ENCODE measurements around the gene PTK6. TPM values are rescaled to one million over a fixed set of nuclear protein-coding genes. Genes with fewer than 3 reads are reported as not detected.

Gene PTK6
- total RNA-seq, 1 donor from 2014 or later = not detected

- DNase-seq = no peak
- intact Hi-C loops (cut with micrococcal nuclease) = no loop called here
- TF ChIP-seq CTCF (IDR thresholded peaks at IDR 0.05; ENCODE audit: borderline replicate concordance) = no peak
- no peak overlapping the region for H3K4me3 ChIP-seq
- peaks cover 56% of the 10 kb centered on the region for H3K36me3 ChIP-seq
- H3K4me1 ChIP-seq = peaks cover 51% of the 10 kb centered on the region
- H3K27ac ChIP-seq (replicated peaks) = no peak overlapping the region
- H3K9me3 ChIP-seq (replicated peaks) = no peaks in the 10 kb centered on the region
- peaks cover 65% of the 10 kb centered on the region for H3K27me3 ChIP-seq (ENCODE audit: low read depth)
Observed at GRCh38 chr20:63492982-63493381, 44.2 kb downstream of the PTK6 start.

GRCh38 chr20:63492518-63492917 is 44.7 kb downstream of the PTK6 start:
- H3K9me3 ChIP-seq (replicated peaks) = no peaks in the 10 kb centered on the region

DNA sequence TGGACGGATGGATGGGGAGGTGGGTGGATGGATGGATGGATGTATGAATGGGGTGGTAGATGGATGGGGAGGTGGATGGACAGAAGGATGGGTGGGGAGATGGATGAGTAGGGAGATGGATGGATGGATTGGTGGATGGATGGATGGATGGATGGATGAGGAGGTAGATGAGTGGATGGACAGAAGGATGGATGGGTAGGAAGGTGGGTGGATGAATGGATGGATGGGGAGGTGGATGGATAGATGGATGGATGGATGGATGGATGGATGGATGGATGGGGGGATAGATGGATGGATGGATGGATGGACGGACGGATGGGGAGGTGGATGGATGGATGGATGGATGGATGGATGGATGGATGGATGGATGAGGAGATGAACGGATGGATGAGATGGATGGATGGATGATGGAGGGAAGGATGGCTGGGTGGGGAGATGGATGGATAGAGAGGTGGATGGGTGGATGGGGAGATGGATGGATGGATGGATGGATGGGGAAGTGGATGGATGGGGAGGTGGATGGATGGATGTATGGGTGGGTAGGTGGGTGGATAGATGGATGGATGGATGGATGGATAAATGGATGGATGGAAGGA is 45.4 kb downstream of the PTK6 start:
- Histone ChIP-seq H3K9me3 (replicated peaks) (no peaks in the 10 kb centered on the region), H3K27ac (replicated peaks) (no peak overlapping the region), H3K4me3 (no peak overlapping the region), H3K36me3 (peaks cover 61% of the 10 kb centered on the region), H3K27me3 (ENCODE audit: low read depth) (peaks cover 62% of the 10 kb centered on the region), H3K4me1 (peaks cover 45% of the 10 kb centered on the region)
- no peak for TF ChIP-seq CTCF (IDR thresholded peaks at IDR 0.05; ENCODE audit: borderline replicate concordance)
- DNase-seq = no peak
- intact Hi-C loops (cut with micrococcal nuclease) = no loop called here

More at GRCh38 chr20:63492518-63492917, 44.7 kb downstream of the PTK6 start:
- H3K27ac ChIP-seq (replicated peaks) = no peak overlapping the region
- peaks cover 47% of the 10 kb centered on the region for H3K4me1 ChIP-seq
- no peak overlapping the region for H3K4me3 ChIP-seq
- peaks cover 60% of the 10 kb centered on the region for H3K36me3 ChIP-seq
- no peak for DNase-seq
- intact Hi-C loops (cut with micrococcal nuclease) = no loop called here
- TF ChIP-seq CTCF (IDR thresholded peaks at IDR 0.05; ENCODE audit: borderline replicate concordance) = no peak
- peaks cover 65% of the 10 kb centered on the region for H3K27me3 ChIP-seq (ENCODE audit: low read depth)

- Histone ChIP-seq H3K36me3 (peaks cover 61% of the 10 kb centered on the region), H3K4me3 (no peak overlapping the region), H3K4me1 (peaks cover 38% of the 10 kb centered on the region), H3K27me3 (ENCODE audit: low read depth) (peaks cover 64% of the 10 kb centered on the region), H3K27ac (replicated peaks) (no peak overlapping the region), H3K9me3 (replicated peaks) (peaks cover 4% of the 10 kb centered on the region)
- DNase-seq = no peak
- intact Hi-C loops (cut with micrococcal nuclease) = no loop called here
- no peak for TF ChIP-seq CTCF (IDR thresholded peaks at IDR 0.05; ENCODE audit: borderline replicate concordance)
Observed at GRCh38 chr20:63491078-63491477, 46.1 kb downstream of the PTK6 start.

DNA sequence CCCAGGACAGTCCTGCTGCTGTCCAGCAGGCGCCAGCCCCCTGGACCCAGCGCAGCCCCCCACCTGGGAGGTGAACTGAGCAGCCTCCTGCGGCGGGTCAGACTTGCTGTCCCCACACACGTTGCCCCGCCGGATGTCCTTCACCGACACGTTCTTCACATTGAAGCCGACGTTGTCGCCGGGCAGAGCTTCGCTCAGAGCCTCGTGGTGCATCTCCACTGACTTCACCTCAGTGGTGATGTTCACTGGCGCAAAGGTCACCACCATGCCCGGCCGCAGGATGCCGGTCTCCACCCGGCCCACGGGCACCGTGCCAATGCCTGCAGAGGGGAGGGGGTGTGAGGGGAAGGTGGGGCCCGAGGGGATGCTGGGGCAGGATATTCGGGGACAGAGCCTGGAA is 46.8 kb downstream of the PTK6 start:
- DNase-seq = peak; percentile 19
- no peak overlapping the region for H3K4me3 ChIP-seq

More for the DNA sequence above, 46.8 kb downstream of the PTK6 start:
- peaks cover 56% of the 10 kb centered on the region for H3K36me3 ChIP-seq
- H3K27ac ChIP-seq (replicated peaks) = no peak overlapping the region
- H3K27me3 ChIP-seq (ENCODE audit: low read depth) = peaks cover 64% of the 10 kb centered on the region
- H3K9me3 ChIP-seq (replicated peaks) = peaks cover 4% of the 10 kb centered on the region
- peaks cover 31% of the 10 kb centered on the region for H3K4me1 ChIP-seq
- intact Hi-C loops (cut with micrococcal nuclease) = no loop called here
- TF ChIP-seq CTCF (IDR thresholded peaks at IDR 0.05; ENCODE audit: borderline replicate concordance) = no peak

Measured in left ventricle myocardium inferior (tissue), 1 donor.